BJ (cell line): Measurements from ENCODE around the gene MYCN. TPM values are rescaled to one million over a fixed set of nuclear protein-coding genes. Genes with fewer than 3 reads are reported as not detected.
"Not testable (repeated sequence)": the region's sequence is repeated elsewhere in the genome, so short reads cannot be mapped to it uniquely, and the experiment has no call there.

Source experiments
- CTCF ChIA-PET: fragments of 350-600 bp; formaldehyde crosslinking; extraction: SDS; loops from one replicate; lab custom pipeline; 2021; ENCODE audit warnings: antibody characterized with exemption, inconsistent platforms; lab: Yijun Ruan, JAX
- POLR2A ChIA-PET: fragments of 300-600 bp; sonication (Branson Sonifier 250); formaldehyde crosslinking; extraction: SDS; loops from one replicate; lab custom pipeline; 2021; ENCODE audit warnings: antibody characterized with exemption; lab: Charles Lee
- DNase-seq: peaks from one replicate; pipeline ENCODE4 v3.0.0-alpha.2; 2011; ENCODE audit warnings: low read depth
- H3K27me3 ChIP-seq: 2 replicates; pipeline ENCODE4 v1.6.0; 2011; ENCODE audit warnings: low read length; ENCODE audit not compliant: control insufficient read depth, insufficient read depth
- H3K36me3 ChIP-seq: 2 replicates; pipeline ENCODE4 v1.5.1; 2011; ENCODE audit warnings: low read length; ENCODE audit not compliant: control insufficient read depth, insufficient read depth
- H3K4me3 ChIP-seq: 2 replicates; pipeline ENCODE4 v1.5.1; 2011; ENCODE audit warnings: low read depth, mild to moderate bottlenecking, control low read depth, low read length
- CTCF ChIP-seq: IDR thresholded peaks from 2 replicates; pipeline ENCODE4 v1.5.1; 2011; ENCODE audit warnings: low read depth, mild to moderate bottlenecking, control low read depth, inconsistent platforms, low read length, moderate library complexity; ENCODE audit not compliant: insufficient read depth
- polyA plus RNA-seq: library from polyadenylated mRNA; depleted of rRNA; stranded (reverse); fragments of >200 nt; gene quantifications from 2 replicates; pipeline ENCODE4 v1.2.3, GENCODE V29; 2011

MYCN gene
- polyA plus RNA-seq, 1 experiment = not detected

GRCh38 chr2:15956230-15956629, 15.9 kb downstream of the MYCN start:
- H3K27me3 ChIP-seq = no peaks in the 10 kb centered on the region
- no peak overlapping the region for H3K4me3 ChIP-seq
- ChIA-PET POLR2A (no interaction called here), CTCF (no interaction called here)
- no peak for DNase-seq
- no peak for TF ChIP-seq CTCF
- no peaks in the 10 kb centered on the region for H3K36me3 ChIP-seq

- no peak for DNase-seq
- TF ChIP-seq CTCF = no peak
- H3K4me3 ChIP-seq = no peak overlapping the region
- H3K36me3 ChIP-seq = no peaks in the 10 kb centered on the region
- no peaks in the 10 kb centered on the region for H3K27me3 ChIP-seq
- ChIA-PET CTCF (no interaction called here), POLR2A (no interaction called here)
These were observed 16.7 kb downstream of the MYCN start for GRCh38 chr2:15956751-15957736.

GRCh38 chr2:15957881-15958713, 17.7 kb downstream of the MYCN start:
- Histone ChIP-seq H3K36me3 (no peaks in the 10 kb centered on the region), H3K4me3 (no peak overlapping the region), H3K27me3 (no peaks in the 10 kb centered on the region)
- no peak for DNase-seq
- ChIA-PET POLR2A (no interaction called here), CTCF (no interaction called here)
- TF ChIP-seq CTCF = no peak

DNA sequence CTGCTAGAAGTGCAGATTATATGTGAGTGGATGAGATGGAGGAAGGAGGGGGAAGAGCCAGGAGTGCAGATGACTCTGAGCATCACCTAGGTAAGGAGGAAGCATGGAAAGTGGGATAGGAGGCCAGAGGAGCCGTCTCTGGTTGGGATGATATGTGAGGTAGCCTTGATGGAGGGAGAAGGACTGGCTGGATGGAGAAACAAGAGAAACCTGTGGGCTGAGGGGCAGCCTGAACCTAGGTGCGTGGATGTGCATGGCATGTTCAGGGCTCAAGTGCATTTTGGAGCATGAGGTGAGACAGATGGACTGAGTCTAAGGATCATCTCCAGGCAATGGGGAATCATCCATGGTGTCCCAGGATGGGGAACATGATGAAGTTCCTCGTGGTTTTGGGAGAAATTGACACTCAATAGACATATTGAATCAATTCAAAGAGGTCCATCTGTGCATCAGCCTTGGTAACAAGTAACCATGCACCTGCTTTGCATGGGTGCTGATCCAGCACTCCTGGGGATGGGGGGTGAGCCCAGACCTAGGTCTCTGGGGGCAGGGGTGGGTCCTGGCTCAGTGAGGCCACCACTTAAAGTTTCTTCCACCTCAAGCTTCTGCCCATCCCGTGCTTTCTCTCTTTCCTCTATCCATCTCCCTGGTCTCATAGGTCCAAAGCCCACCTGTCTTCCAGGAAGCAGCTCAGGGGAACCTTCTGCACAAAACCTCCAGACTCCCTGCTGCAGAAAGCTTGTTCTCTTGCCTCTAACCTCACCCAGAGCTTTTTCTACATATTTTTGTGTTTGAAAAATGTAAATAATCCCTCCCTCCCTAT, 19.2 kb downstream of the MYCN start:
- no peaks in the 10 kb centered on the region for H3K27me3 ChIP-seq
- H3K36me3 ChIP-seq = no peaks in the 10 kb centered on the region
- POLR2A ChIA-PET = no interaction called here
- no peak for TF ChIP-seq CTCF
- no peak for DNase-seq
- no peak overlapping the region for H3K4me3 ChIP-seq
- CTCF ChIA-PET = no interaction called here

DNA sequence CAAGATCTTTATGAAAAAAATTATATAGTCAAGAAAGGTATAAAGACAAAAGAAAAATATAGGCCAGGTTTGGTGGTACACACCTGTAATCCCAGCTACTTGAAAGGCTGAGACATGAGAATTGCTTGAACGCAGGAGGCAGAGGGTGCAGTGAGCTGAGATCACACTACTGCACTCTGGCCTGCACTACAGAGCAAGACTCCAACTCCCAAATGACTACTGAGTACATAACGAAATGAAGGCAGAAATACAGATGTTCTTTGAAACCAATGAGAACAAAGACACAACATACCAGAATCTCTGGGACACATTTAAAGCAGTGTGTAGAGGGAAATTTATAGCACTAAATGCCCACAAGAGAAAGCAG, 19.8 kb downstream of the MYCN start:
- H3K36me3 ChIP-seq, H3K4me3 ChIP-seq, POLR2A ChIA-PET, H3K27me3 ChIP-seq, DNase-seq, CTCF ChIA-PET: not testable (repeated sequence)

DNA sequence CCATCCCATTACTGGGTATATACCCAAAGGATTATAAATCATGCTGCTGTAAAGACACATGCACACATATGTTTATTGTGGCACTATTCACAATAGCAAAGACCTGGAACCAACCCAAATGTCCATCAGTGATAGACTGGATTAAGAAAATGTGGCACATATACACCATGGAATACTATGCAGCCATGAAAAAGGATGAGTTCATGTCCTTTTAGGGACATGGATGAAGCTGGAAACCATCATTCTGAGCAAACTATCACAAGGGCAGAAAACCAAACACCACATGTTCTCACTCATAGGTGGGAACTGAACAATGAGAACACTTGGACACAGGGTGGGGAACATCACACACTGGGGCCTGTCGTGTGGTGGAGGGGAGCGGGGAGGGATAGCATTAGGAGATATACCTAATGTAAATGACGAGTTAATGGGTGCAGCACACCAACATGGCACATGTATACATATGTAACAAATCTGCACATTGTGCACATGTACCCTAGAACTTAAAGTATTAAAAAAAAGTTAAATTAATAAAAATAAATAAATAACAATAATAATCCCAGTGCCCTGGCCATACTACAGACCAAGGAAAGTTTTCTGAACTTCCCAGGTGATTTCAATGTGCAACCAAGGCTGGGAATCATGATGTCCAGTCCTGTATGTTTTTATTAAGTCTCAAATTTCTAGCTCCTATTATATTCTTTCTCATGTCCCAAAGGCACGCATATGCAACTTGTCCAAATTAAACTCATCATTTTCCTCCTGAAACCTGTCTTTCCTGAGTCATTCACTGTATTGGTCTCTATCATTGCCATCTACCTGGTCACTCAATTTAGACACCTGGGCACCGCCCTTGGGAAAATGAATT, 23.0 kb downstream of the MYCN start:
- CTCF ChIA-PET, H3K27me3 ChIP-seq, DNase-seq, POLR2A ChIA-PET, H3K4me3 ChIP-seq, H3K36me3 ChIP-seq: not testable (repeated sequence)
